Measurements from ENCODE around the gene BLID.

Gene BLID

GRCh38 chr11:122103726-122104125 lies 12.3 kb downstream of the BLID start:
- DNase-seq, result no peak

- no peak for DNase-seq
Measured at GRCh38 chr11:122103321-122103720, 12.7 kb downstream of the BLID start.

- DNase-seq, result no peak
Measured at GRCh38 chr11:122102426-122102825, 13.6 kb downstream of the BLID start.

GRCh38 chr11:122101625-122102291 lies 14.3 kb downstream of the BLID start:
- peak; percentile 20 to 87 (median 30) for DNase-seq

GRCh38 chr11:122100756-122101080 lies 15.3 kb downstream of the BLID start:
- DNase-seq, result peak in 1 of 3 experiments; percentile 48

- peak in 1 of 3 experiments; percentile 76 for DNase-seq
Measured at GRCh38 chr11:122100037-122100755, 15.8 kb downstream of the BLID start.

GRCh38 chr11:122099374-122100036 lies 16.5 kb downstream of the BLID start:
- DNase-seq, result peak in 1 of 3 experiments; percentile 42

GRCh38 chr11:122098261-122098980 lies 17.6 kb downstream of the BLID start:
- DNase-seq, result no peak

GRCh38 chr11:122097419-122098001 lies 18.5 kb downstream of the BLID start:
- DNase-seq, result peak in 2 of 3 experiments; percentile 41 to 79

GRCh38 chr11:122096272-122097112 lies 19.5 kb downstream of the BLID start:
- peak in 1 of 3 experiments; percentile 46 for DNase-seq

GRCh38 chr11:122095681-122096262 lies 20.2 kb downstream of the BLID start:
- DNase-seq, result peak in 1 of 3 experiments; percentile 72

GRCh38 chr11:122094836-122095235 lies 21.2 kb downstream of the BLID start:
- peak in 1 of 3 experiments; percentile 36 for DNase-seq

- DNase-seq, result no peak
Measured at GRCh38 chr11:122093731-122094275, 22.2 kb downstream of the BLID start.

GRCh38 chr11:122091835-122092234 lies 24.2 kb downstream of the BLID start:
- no peak for DNase-seq

GRCh38 chr11:122089111-122089510 lies 26.9 kb downstream of the BLID start:
- DNase-seq, result no peak

- DNase-seq, result no peak
Measured at GRCh38 chr11:122085712-122086111, 30.3 kb downstream of the BLID start.

- no peak for DNase-seq
Measured at GRCh38 chr11:122085264-122085663, 30.8 kb downstream of the BLID start.

- DNase-seq, result no peak
Measured at GRCh38 chr11:122082205-122082604, 33.8 kb downstream of the BLID start.

GRCh38 chr11:122081073-122081472 lies 34.9 kb downstream of the BLID start:
- no peak for DNase-seq

- DNase-seq, result no peak
Measured at GRCh38 chr11:122077459-122077858, 38.6 kb downstream of the BLID start.

- no peak for DNase-seq
Measured at GRCh38 chr11:122076512-122077120, 39.4 kb downstream of the BLID start.
